ENCODE results near the gene KIF2C. TPM values are rescaled to one million over a fixed set of nuclear protein-coding genes. Genes with fewer than 3 reads are reported as not detected.
"Not testable (repeated sequence)": the region's sequence is repeated elsewhere in the genome, so short reads cannot be mapped to it uniquely, and the experiment has no call there.

The KIF2C gene
- total RNA-seq, 1 donor from 2014 or later: 28.7 TPM

DNA sequence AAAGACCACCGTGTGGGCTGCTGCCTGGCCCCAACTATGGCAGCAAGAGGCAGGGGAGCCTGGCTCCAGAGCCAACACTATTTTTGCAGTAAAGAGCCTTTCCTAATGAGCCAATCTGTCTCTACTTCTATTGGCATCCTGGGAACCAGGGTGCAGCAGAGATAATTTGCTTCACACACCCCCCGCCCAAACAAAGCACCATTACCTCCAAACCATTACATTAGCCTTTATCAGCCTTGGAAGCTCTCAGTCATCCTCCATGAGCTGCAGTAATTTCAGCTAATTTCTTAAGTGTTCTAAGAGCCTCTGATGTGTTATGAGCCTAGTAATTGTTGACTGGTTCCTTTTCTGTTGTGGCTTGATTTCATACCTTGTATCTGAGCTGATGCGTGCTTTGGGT lies 43.5 kb upstream of the KIF2C start:
- H3K27ac Mint-ChIP-seq: no peak overlapping the region
- peaks cover 4% of the 10 kb centered on the region for H3K4me1 Mint-ChIP-seq (ENCODE audit: low read depth)
- no peak for DNase-seq (ENCODE audit: low spot score, unreplicated experiment)
- H3K4me3 Mint-ChIP-seq (ENCODE audit: low read depth): no peak overlapping the region
- no peaks in the 10 kb centered on the region for H3K9me3 Mint-ChIP-seq (ENCODE audit: low read depth)
- H3K36me3 Mint-ChIP-seq (ENCODE audit: insufficient read depth): peaks cover 5% of the 10 kb centered on the region
- H3K27me3 Mint-ChIP-seq: peaks cover 1% of the 10 kb centered on the region
- TF ChIP-seq, protein P1, sequence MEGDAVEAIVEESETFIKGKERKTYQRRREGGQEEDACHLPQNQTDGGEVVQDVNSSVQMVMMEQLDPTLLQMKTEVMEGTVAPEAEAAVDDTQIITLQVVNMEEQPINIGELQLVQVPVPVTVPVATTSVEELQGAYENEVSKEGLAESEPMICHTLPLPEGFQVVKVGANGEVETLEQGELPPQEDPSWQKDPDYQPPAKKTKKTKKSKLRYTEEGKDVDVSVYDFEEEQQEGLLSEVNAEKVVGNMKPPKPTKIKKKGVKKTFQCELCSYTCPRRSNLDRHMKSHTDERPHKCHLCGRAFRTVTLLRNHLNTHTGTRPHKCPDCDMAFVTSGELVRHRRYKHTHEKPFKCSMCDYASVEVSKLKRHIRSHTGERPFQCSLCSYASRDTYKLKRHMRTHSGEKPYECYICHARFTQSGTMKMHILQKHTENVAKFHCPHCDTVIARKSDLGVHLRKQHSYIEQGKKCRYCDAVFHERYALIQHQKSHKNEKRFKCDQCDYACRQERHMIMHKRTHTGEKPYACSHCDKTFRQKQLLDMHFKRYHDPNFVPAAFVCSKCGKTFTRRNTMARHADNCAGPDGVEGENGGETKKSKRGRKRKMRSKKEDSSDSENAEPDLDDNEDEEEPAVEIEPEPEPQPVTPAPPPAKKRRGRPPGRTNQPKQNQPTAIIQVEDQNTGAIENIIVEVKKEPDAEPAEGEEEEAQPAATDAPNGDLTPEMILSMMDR (IDR thresholded peaks at IDR 0.05; ENCODE audit: unreplicated experiment): no peak

GRCh38 chr1:44696789-44697345 lies 42.8 kb upstream of the KIF2C start:
- no peak for DNase-seq (ENCODE audit: low spot score, unreplicated experiment)
- peaks cover 3% of the 10 kb centered on the region for H3K27me3 Mint-ChIP-seq
- no peak overlapping the region for H3K4me3 Mint-ChIP-seq (ENCODE audit: low read depth)
- TF ChIP-seq, protein P1 (IDR thresholded peaks at IDR 0.05; ENCODE audit: unreplicated experiment): no peak
- no peak overlapping the region for H3K27ac Mint-ChIP-seq
- H3K9me3 Mint-ChIP-seq (ENCODE audit: low read depth): no peaks in the 10 kb centered on the region
- peaks cover 7% of the 10 kb centered on the region for H3K4me1 Mint-ChIP-seq (ENCODE audit: low read depth)
- H3K36me3 Mint-ChIP-seq (ENCODE audit: insufficient read depth): no peaks in the 10 kb centered on the region

DNA sequence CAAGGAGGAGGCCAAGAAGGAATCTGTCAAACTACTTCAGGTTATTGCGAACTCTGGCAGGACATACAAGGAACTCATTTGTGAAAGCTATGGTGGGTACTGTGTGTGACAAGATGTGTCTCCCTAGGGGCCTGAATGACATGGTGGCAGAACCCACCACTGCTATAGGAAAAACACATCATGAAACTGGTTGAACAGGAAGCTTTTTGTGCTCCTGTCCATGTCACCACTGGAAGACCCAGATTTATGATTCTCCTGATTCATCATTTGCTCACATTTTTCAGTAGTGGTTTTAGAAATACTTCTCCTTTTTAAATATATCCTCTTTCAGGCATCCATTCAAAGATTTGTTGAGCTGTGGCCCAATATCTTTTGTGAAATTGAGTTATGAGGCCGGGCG lies 41.5 kb upstream of the KIF2C start:
- TF ChIP-seq, protein P1 (IDR thresholded peaks at IDR 0.05; ENCODE audit: unreplicated experiment): no peak
- no peaks in the 10 kb centered on the region for H3K9me3 Mint-ChIP-seq (ENCODE audit: low read depth)
- H3K36me3 Mint-ChIP-seq (ENCODE audit: insufficient read depth): no peaks in the 10 kb centered on the region
- peaks cover 6% of the 10 kb centered on the region for H3K27me3 Mint-ChIP-seq
- no peak overlapping the region for H3K27ac Mint-ChIP-seq
- no peak overlapping the region for H3K4me3 Mint-ChIP-seq (ENCODE audit: low read depth)
- DNase-seq (ENCODE audit: low spot score, unreplicated experiment): no peak
- peaks cover 7% of the 10 kb centered on the region for H3K4me1 Mint-ChIP-seq (ENCODE audit: low read depth)

DNA sequence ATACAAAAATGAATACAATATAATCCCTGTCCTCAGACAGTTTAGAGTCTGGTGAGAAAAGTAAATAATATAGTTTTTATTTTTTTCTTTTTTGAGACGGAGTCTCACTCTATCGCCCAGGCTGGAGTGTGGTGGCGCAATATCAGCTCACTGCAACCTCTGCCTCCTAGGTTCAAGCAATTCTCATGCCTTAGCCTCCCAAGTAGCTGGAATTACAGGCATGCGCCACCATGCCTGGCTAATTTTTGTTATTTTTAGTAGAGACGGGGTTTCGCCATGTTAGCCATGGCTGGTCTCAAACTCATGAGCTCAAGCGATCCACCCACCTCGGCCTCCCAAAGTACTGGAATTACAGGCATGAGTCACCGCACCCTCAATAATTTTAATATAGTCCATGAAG lies 40.3 kb upstream of the KIF2C start:
- not testable (repeated sequence) for H3K27me3 Mint-ChIP-seq; H3K4me1 Mint-ChIP-seq (ENCODE audit: low read depth); DNase-seq (ENCODE audit: low spot score, unreplicated experiment); H3K4me3 Mint-ChIP-seq (ENCODE audit: low read depth); H3K9me3 Mint-ChIP-seq (ENCODE audit: low read depth); H3K36me3 Mint-ChIP-seq (ENCODE audit: insufficient read depth); H3K27ac Mint-ChIP-seq

- Mint-ChIP-seq H3K36me3 (ENCODE audit: insufficient read depth) (no peaks in the 10 kb centered on the region), H3K4me3 (ENCODE audit: low read depth) (no peak overlapping the region), H3K4me1 (ENCODE audit: low read depth) (peaks cover 7% of the 10 kb centered on the region), H3K27ac (no peak overlapping the region), H3K9me3 (ENCODE audit: low read depth) (no peaks in the 10 kb centered on the region), H3K27me3 (peaks cover 7% of the 10 kb centered on the region)
- no peak for DNase-seq (ENCODE audit: low spot score, unreplicated experiment)
- TF ChIP-seq, protein P1 (IDR thresholded peaks at IDR 0.05; ENCODE audit: unreplicated experiment): no peak
These were observed 39.1 kb upstream of the KIF2C start for GRCh38 chr1:44700573-44700972.

DNA sequence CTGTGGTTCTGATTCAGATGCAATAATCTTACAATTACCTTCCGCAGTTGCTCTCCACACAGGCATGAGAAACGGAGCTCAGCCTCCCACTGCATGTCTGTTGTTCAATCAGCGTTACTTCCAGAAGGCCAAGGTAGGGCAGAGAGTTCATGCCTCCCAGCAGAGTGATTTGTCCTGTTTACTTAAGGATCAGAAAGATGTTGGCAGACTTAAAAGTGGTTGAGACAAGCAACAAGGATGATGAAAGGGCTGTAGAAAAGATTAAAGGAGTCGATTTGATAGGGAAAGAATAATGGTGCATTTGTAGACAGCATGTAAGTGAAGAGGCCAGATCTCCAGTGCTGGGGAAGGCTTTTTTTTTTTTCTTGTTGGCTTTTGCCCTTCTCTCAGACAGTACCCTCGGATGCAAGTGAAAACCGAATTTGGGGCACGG lies 38.5 kb upstream of the KIF2C start:
- Mint-ChIP-seq H3K9me3 (ENCODE audit: low read depth) (no peaks in the 10 kb centered on the region), H3K27ac (no peak overlapping the region), H3K36me3 (ENCODE audit: insufficient read depth) (no peaks in the 10 kb centered on the region), H3K4me3 (ENCODE audit: low read depth) (no peak overlapping the region), H3K4me1 (ENCODE audit: low read depth) (peaks cover 7% of the 10 kb centered on the region), H3K27me3 (peaks cover 9% of the 10 kb centered on the region)
- TF ChIP-seq, protein P1 (IDR thresholded peaks at IDR 0.05; ENCODE audit: unreplicated experiment): no peak
- no peak for DNase-seq (ENCODE audit: low spot score, unreplicated experiment)

All from progenitor cell of endocrine pancreas (in vitro differentiated cells).